Measurements from ENCODE around the gene SPRR5. TPM values are rescaled to one million over a fixed set of nuclear protein-coding genes. Genes with fewer than 3 reads are reported as not detected.

The SPRR5 gene
- total RNA-seq, 3 donors from 2014 or later: not detected

GRCh38 chr1:152996633-152997400 lies 49.8 kb downstream of the SPRR5 start:
- ATAC-seq (no peak), DNase-seq (no peak)
- no peak for TF ChIP-seq CTCF (IDR thresholded peaks at IDR 0.05)
- Histone ChIP-seq H3K9me3 (no peaks in the 10 kb centered on the region), H3K4me3 (no peak overlapping the region), H3K4me1 (ENCODE audit: low read depth) (no peaks in the 10 kb centered on the region), H3K36me3 (ENCODE audit: low read depth) (no peaks in the 10 kb centered on the region)
- intact Hi-C loops (cut with DNase I, micrococcal nuclease): no loop called here

GRCh38 chr1:152997901-152998300 lies 50.9 kb downstream of the SPRR5 start:
- DNase-seq: no peak
- Histone ChIP-seq H3K9me3 (no peaks in the 10 kb centered on the region), H3K4me1 (ENCODE audit: low read depth) (no peaks in the 10 kb centered on the region), H3K4me3 (no peak overlapping the region), H3K36me3 (ENCODE audit: low read depth) (no peaks in the 10 kb centered on the region)
- intact Hi-C loops (cut with DNase I, micrococcal nuclease): no loop called here
- TF ChIP-seq CTCF (IDR thresholded peaks at IDR 0.05): no peak
- no peak for ATAC-seq

GRCh38 chr1:152998476-152998875 lies 51.5 kb downstream of the SPRR5 start:
- TF ChIP-seq CTCF (IDR thresholded peaks at IDR 0.05): no peak
- no peak for ATAC-seq
- intact Hi-C loops (cut with DNase I, micrococcal nuclease): no loop called here
- no peaks in the 10 kb centered on the region for H3K4me1 ChIP-seq (ENCODE audit: low read depth)
- no peak for DNase-seq
- H3K9me3 ChIP-seq: no peaks in the 10 kb centered on the region
- no peak overlapping the region for H3K4me3 ChIP-seq
- H3K36me3 ChIP-seq (ENCODE audit: low read depth): no peaks in the 10 kb centered on the region

Other genes with a start within 250 kb of the SPRR5 start
- gene LCE2A, start 248.9 kb upstream of the SPRR5 start, total RNA-seq: not detected
- not detected for gene LCE4A, start 239.0 kb upstream of the SPRR5 start, total RNA-seq
- not detected for gene KPRP, start 189.2 kb upstream of the SPRR5 start, total RNA-seq
- not detected for gene LCE1F, start 172.1 kb upstream of the SPRR5 start, total RNA-seq
- not detected for gene LCE1E, start 160.9 kb upstream of the SPRR5 start, total RNA-seq
- gene LCE1D, start 150.5 kb upstream of the SPRR5 start, total RNA-seq: not detected
- gene LCE1C, start 140.6 kb upstream of the SPRR5 start, total RNA-seq: not detected
- not detected for gene LCE1B, start 135.2 kb upstream of the SPRR5 start, total RNA-seq
- gene LCE1A, start 119.7 kb upstream of the SPRR5 start, total RNA-seq: not detected
- not detected for gene LCE6A, start 104.3 kb upstream of the SPRR5 start, total RNA-seq
- gene LCE7A, start 87.2 kb upstream of the SPRR5 start, total RNA-seq: not detected
- not detected for gene SMCP, start 68.9 kb upstream of the SPRR5 start, total RNA-seq
- gene IVL, start 38.7 kb upstream of the SPRR5 start, total RNA-seq: not detected
- gene SPRR4, start 23.4 kb downstream of the SPRR5 start, total RNA-seq: not detected
- gene SPRR1A, start 36.9 kb downstream of the SPRR5 start, total RNA-seq: not detected
- gene SPRR3, start 54.5 kb downstream of the SPRR5 start, total RNA-seq: under 1 TPM in 1 of 3 donors, not detected in 2; 0.93 TPM
- not detected for gene SPRR1B, start 84.0 kb downstream of the SPRR5 start, total RNA-seq
- under 1 TPM in 1 of 3 donors, not detected in 2; 0.41 TPM for gene SPRR2D, start 93.9 kb downstream of the SPRR5 start, total RNA-seq
- not detected for gene SPRR2A, start 110.3 kb downstream of the SPRR5 start, total RNA-seq
- not detected for gene SPRR2B, start 124.4 kb downstream of the SPRR5 start, total RNA-seq
- not detected for gene SPRR2E, start 147.3 kb downstream of the SPRR5 start, total RNA-seq
- not detected for gene SPRR2F, start 166.3 kb downstream of the SPRR5 start, total RNA-seq
- not detected for gene SPRR2G, start 203.7 kb downstream of the SPRR5 start, total RNA-seq